SK-N-SH (cell line): ENCODE data around the gene PRR19. TPM values are rescaled to one million over a fixed set of nuclear protein-coding genes. Genes with fewer than 3 reads are reported as not detected.

Source experiments
- CTCF ChIA-PET: fragments of 300-600, 350-600 bp; formaldehyde crosslinking; extraction: SDS; loops from one replicate; lab custom pipeline; 2021; lab: Yijun Ruan, JAX
- POLR2A ChIA-PET: fragments of 350-600 bp; sonication (Branson Sonifier 250); formaldehyde crosslinking; extraction: SDS; loops from one replicate; lab custom pipeline; 2020; ENCODE audit warnings: antibody characterized with exemption, inconsistent platforms; lab: Yijun Ruan, JAX
- DNase-seq: peaks from one replicate; pipeline ENCODE4 v3.0.0; 2012
- H2AFZ ChIP-seq: fragments of 200-600 bp; sonication (generic); 2 replicates; pipeline ENCODE4 v1.8.1; 2016; ENCODE audit warnings: antibody characterized with exemption, mild to moderate bottlenecking, low read depth
- H3F3A ChIP-seq: fragments of 200-600 bp; sonication (generic); replicated peaks from 2 replicates; pipeline ENCODE3; 2016; ENCODE audit warnings: antibody characterized with exemption, mild to moderate bottlenecking; ENCODE audit not compliant: insufficient read depth
- H3K27ac ChIP-seq, 2 experiments: fragments of 200-500 bp in 1 of 2; fragments of 200-600 bp in 1 of 2; sonication (Bioruptor generic) in 1 of 2; sonication (generic), shearing (Covaris generic) in 1 of 2; 2 replicates each; pipeline versions ENCODE4 v1.5.1 to v1.6.1; 2014 to 2016; ENCODE audit warnings: low read depth in 2 of 2, inconsistent platforms in 1 of 2, low read length in 1 of 2, mild to moderate bottlenecking in 1 of 2, mixed read lengths in 1 of 2
- H3K27me3 ChIP-seq: fragments of 200-600 bp; sonication (generic), shearing (Covaris generic); 2 replicates; pipeline ENCODE4 v1.6.1; 2016; ENCODE audit warnings: mixed run types; ENCODE audit not compliant: insufficient read depth
- H3K36me3 ChIP-seq, 2 experiments: fragments of 200-500 bp in 1 of 2; fragments of 200-600 bp in 1 of 2; sonication (Bioruptor generic) in 1 of 2; sonication (generic) in 1 of 2; replicated peaks in 1 of 2; 2 replicates each; pipeline versions ENCODE3 to v1.5.1; 2014 to 2016; ENCODE audit warnings: low read length in 1 of 2, mild to moderate bottlenecking in 1 of 2; ENCODE audit not compliant: insufficient read depth in 2 of 2, control insufficient read depth in 1 of 2
- H3K4me1 ChIP-seq, 2 experiments: fragments of 200-500 bp in 1 of 2; fragments of 200-600 bp in 1 of 2; sonication (Bioruptor generic) in 1 of 2; sonication (generic), shearing (Covaris generic) in 1 of 2; 2 replicates each; pipeline versions ENCODE4 v1.5.1 to v1.6.1; 2014 to 2016; ENCODE audit warnings: low read depth in 1 of 2, low read length in 1 of 2, mixed run types in 1 of 2; ENCODE audit not compliant: insufficient read depth in 2 of 2, control insufficient read depth in 1 of 2
- H3K4me2 ChIP-seq: fragments of 200-600 bp; sonication (generic), shearing (Covaris generic); 2 replicates; pipeline ENCODE4 v1.6.1; 2017; ENCODE audit warnings: mixed run types
- H3K4me3 ChIP-seq, 2 experiments: fragments of 200-500 bp in 1 of 2; fragments of 200-600 bp in 1 of 2; sonication (Bioruptor generic) in 1 of 2; sonication (generic), shearing (Covaris generic) in 1 of 2; 2 replicates each; pipeline versions ENCODE4 v1.5.1 to v1.8.1; 2014 to 2016; ENCODE audit warnings: low read depth in 2 of 2, inconsistent platforms in 1 of 2, low read length in 1 of 2, mild to moderate bottlenecking in 1 of 2, mixed read lengths in 1 of 2, moderate library complexity in 1 of 2
- H3K79me2 ChIP-seq: fragments of 200-600 bp; sonication (generic); 2 replicates; pipeline ENCODE4 v1.8.1; 2017; ENCODE audit warnings: mild to moderate bottlenecking; ENCODE audit not compliant: insufficient read depth
- H3K9ac ChIP-seq: fragments of 200-600 bp; sonication (generic); 2 replicates; pipeline ENCODE4 v1.6.1; 2017; ENCODE audit warnings: mixed run types
- H3K9me2 ChIP-seq: fragments of 200-600 bp; sonication (generic); 2 replicates; pipeline ENCODE4 v1.6.1; 2017; ENCODE audit warnings: mixed run types
- H3K9me3 ChIP-seq: fragments of 200-600 bp; sonication (generic); 2 replicates; pipeline ENCODE4 v1.6.1; 2017; ENCODE audit warnings: mixed run types, mild to moderate bottlenecking, moderate library complexity
- H4K20me1 ChIP-seq: fragments of 200-600 bp; sonication (generic); 2 replicates; pipeline ENCODE4 v1.6.1; 2017; ENCODE audit warnings: mild to moderate bottlenecking, mixed run types; ENCODE audit not compliant: insufficient read depth
- CHD2 ChIP-seq: fragments of 150-350 bp; IDR thresholded peaks from 2 replicates; pipeline ENCODE4 v1.6.1; 2018; ENCODE audit warnings: low read length; ENCODE audit not compliant: partially characterized antibody
- FOSL2 ChIP-seq: IDR thresholded peaks from 2 replicates; pipeline ENCODE4 v1.4.0; 2012; ENCODE audit warnings: low read depth, mild to moderate bottlenecking, moderate library complexity, borderline replicate concordance
- FOXM1 ChIP-seq: IDR thresholded peaks from 2 replicates; pipeline ENCODE4 v1.4.0; 2012; ENCODE audit warnings: low read depth, mild to moderate bottlenecking
- GABPA ChIP-seq: IDR thresholded peaks from 2 replicates; pipeline ENCODE4 v1.4.0; 2012; ENCODE audit warnings: low read depth, mild to moderate bottlenecking
- GATA2 ChIP-seq: sonication (generic); formaldehyde crosslinking; IDR thresholded peaks from 2 replicates; pipeline ENCODE4 v1.5.0; 2020; ENCODE audit warnings: mild to moderate bottlenecking, missing genetic modification reagents
- JUND ChIP-seq: IDR thresholded peaks from 2 replicates; pipeline ENCODE4 v1.4.0; 2012
- MEF2A ChIP-seq: IDR thresholded peaks from 2 replicates; pipeline ENCODE4 v1.4.0; 2012; ENCODE audit warnings: low read depth, borderline replicate concordance
- MXI1 ChIP-seq: IDR thresholded peaks from 2 replicates; pipeline ENCODE4 v1.6.1; 2012; ENCODE audit warnings: mild to moderate bottlenecking, low read depth, low read length, improper control_type of control experiment
- NFIC ChIP-seq: IDR thresholded peaks from 2 replicates; pipeline ENCODE4 v1.4.0; 2012; ENCODE audit warnings: borderline replicate concordance
- NRF1 ChIP-seq: IDR thresholded peaks from 2 replicates; pipeline ENCODE4 v1.6.1; 2012; ENCODE audit warnings: low read depth, mild to moderate bottlenecking, low read length
- POLR2AphosphoS5 ChIP-seq: IDR thresholded peaks from 2 replicates; pipeline ENCODE4 v1.6.1; 2012; ENCODE audit warnings: low read depth, low read length
- RAD21 ChIP-seq: IDR thresholded peaks from 2 replicates; pipeline ENCODE4 v1.6.1; 2012; ENCODE audit warnings: mild to moderate bottlenecking, low read length
- RCOR1 ChIP-seq: fragments of 150-350 bp; IDR thresholded peaks from 2 replicates; pipeline ENCODE4 v1.6.1; 2017; ENCODE audit warnings: antibody characterized with exemption, low read length
- SIN3A ChIP-seq: IDR thresholded peaks from 2 replicates; pipeline ENCODE4 v1.6.1; 2012; ENCODE audit warnings: low read depth, mild to moderate bottlenecking, low read length, moderate library complexity, borderline replicate concordance
- TEAD4 ChIP-seq: IDR thresholded peaks from 2 replicates; pipeline ENCODE4 v1.4.0; 2012; ENCODE audit warnings: mild to moderate bottlenecking, borderline replicate concordance; ENCODE audit not compliant: insufficient read depth
- WGBS: methylation state at CpG from one replicate; pipeline ENCODE4 v1.1.6; 2017; ENCODE audit warnings: low lambda C conversion rate; 5-methylcytosine and 5-hydroxymethylcytosine counted together
- polyA plus RNA-seq, 3 experiments: library from polyadenylated mRNA; depleted of rRNA; stranded (reverse); fragments of >200 nt; gene quantifications; 2 replicates each; pipeline ENCODE4 v1.2.3, GENCODE V29; 2012
- TF ChIP-seq, protein P1 (sequence below): IDR thresholded peaks from 2 replicates; pipeline ENCODE4 v1.6.1; 2012; ENCODE audit warnings: mild to moderate bottlenecking, low read depth, low read length, moderate library complexity
- TF ChIP-seq, protein P2 (sequence below): IDR thresholded peaks from 2 replicates; pipeline ENCODE4 v1.4.0; 2012; ENCODE audit warnings: low read depth
- TF ChIP-seq, protein P3 (sequence below): IDR thresholded peaks from 2 replicates; pipeline ENCODE4 v1.4.0; 2012; ENCODE audit warnings: low read depth, borderline replicate concordance
- TF ChIP-seq, protein P4 (sequence below): fragments of 150-350 bp; IDR thresholded peaks from 2 replicates; pipeline ENCODE4 v1.6.1; 2016; ENCODE audit warnings: mild to moderate bottlenecking, low read depth, low read length

The PRR19 gene
- polyA plus RNA-seq, 1 of the 3 experiments (the other 2 are of a cell fraction): 1.3 TPM

DNA sequence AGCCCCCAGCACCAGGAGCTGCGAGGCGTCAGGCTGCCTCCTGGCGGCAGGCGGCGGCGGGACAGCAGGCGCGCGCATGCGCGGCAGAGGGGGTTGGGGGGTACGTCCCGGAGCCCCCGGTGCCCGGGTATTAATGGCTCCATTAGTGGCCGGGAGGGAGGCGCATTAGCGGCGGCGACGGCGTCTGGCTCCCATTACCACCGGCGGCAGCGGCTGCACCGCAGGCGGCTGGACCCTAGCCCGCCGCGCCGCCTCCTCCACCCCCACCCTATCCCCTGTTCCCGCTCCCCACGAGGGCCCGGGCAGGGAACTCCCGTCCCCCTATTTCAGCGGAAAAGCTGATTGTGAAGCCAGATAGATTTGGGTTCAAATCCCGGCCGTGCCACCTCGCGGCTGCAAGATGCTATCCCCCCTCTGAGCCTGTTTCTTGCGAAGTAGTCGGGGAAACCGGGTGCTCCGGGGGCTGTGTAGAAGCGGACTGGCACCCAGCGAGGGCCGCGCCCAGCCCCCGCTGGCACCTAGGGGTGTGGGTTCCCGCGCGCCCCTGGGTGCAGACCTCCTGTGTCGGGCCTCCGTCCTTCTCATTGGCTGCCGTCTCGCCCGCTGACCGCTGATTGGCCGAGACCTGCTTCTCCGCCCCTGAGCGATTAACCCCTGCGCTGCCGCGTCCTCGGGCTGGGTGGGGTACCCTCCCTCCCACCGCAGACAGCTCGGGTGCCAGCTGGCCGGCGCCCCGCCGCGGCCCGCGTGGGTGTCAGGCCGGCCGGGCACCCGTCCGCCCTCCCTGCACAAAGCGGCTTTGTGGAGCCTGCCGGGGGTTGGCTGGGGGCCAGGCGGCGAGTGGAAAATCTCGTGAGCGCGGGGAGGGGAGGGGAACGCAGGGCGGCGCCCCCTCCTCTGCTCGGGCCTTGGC, 21.8 kb upstream of the PRR19 start (continued):
- TF ChIP-seq, protein P1, sequence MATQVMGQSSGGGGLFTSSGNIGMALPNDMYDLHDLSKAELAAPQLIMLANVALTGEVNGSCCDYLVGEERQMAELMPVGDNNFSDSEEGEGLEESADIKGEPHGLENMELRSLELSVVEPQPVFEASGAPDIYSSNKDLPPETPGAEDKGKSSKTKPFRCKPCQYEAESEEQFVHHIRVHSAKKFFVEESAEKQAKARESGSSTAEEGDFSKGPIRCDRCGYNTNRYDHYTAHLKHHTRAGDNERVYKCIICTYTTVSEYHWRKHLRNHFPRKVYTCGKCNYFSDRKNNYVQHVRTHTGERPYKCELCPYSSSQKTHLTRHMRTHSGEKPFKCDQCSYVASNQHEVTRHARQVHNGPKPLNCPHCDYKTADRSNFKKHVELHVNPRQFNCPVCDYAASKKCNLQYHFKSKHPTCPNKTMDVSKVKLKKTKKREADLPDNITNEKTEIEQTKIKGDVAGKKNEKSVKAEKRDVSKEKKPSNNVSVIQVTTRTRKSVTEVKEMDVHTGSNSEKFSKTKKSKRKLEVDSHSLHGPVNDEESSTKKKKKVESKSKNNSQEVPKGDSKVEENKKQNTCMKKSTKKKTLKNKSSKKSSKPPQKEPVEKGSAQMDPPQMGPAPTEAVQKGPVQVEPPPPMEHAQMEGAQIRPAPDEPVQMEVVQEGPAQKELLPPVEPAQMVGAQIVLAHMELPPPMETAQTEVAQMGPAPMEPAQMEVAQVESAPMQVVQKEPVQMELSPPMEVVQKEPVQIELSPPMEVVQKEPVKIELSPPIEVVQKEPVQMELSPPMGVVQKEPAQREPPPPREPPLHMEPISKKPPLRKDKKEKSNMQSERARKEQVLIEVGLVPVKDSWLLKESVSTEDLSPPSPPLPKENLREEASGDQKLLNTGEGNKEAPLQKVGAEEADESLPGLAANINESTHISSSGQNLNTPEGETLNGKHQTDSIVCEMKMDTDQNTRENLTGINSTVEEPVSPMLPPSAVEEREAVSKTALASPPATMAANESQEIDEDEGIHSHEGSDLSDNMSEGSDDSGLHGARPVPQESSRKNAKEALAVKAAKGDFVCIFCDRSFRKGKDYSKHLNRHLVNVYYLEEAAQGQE: no peak
- TF ChIP-seq MXI1 (peak; percentile 27), SIN3A (peak; percentile 46; the same call in 1 of the 2 replicates), CHD2 (peak; percentile 37), TEAD4 (no peak), NFIC (peak; percentile 81), GATA2 (0 out of 2 replicates have a peak, but pooled peaks have one; percentile 31)
- TF ChIP-seq, protein P2, sequence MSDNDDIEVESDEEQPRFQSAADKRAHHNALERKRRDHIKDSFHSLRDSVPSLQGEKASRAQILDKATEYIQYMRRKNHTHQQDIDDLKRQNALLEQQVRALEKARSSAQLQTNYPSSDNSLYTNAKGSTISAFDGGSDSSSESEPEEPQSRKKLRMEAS: peak; percentile 16; the same call in 1 of the 2 replicates

DNA sequence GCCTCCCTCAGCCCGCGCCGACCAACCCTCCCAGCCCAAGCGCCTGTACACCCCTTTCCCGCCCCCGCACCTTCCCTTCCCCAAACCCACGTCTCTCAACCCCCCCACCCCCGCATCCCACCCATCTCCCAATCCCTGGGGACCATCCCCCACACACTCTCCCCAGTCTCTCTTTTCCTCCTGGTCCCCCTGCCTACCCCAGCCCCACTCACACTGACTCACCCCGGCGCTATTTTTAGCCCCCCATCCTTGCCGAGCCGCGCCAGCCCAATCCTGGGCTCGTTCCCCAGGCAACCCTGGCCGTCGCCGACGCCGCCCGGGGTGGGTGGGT, 21.2 kb upstream of the PRR19 start:
- peak overlapping the region; percentile 93 to 96 for H3K27ac ChIP-seq
- peak overlapping the region; percentile 83 for H3K9ac ChIP-seq
- WGBS: 1% methylated on average over 16 of the region's 20 CpGs
- ChIA-PET CTCF (interaction anchor here (0.9 to 7.1 kb wide), 9 partner anchors 11 to 282 kb away, joined by 3 to 205 read pairs (median 5); partner anchors contain the start of gene GSK3A), POLR2A (interaction anchor here (0.7 to 4.2 kb wide), 3 partner anchors 23 to 37 kb away, joined by 7 to 35 read pairs (median 28); partner anchors contain the start of gene GSK3A)
- TF ChIP-seq JUND (0 out of 2 replicates have a peak, but pooled peaks have one; percentile 41), NRF1 (no peak), RAD21 (no peak), FOSL2 (peak; percentile 48; the same call in 1 of the 2 replicates), GABPA (no peak), RCOR1 (no peak), FOXM1 (no peak), MEF2A (peak; percentile 87; the same call in 1 of the 2 replicates), GATA2 (no peak), MXI1 (no peak), TEAD4 (no peak), POLR2AphosphoS5 (no peak)
- TF ChIP-seq, protein P3, sequence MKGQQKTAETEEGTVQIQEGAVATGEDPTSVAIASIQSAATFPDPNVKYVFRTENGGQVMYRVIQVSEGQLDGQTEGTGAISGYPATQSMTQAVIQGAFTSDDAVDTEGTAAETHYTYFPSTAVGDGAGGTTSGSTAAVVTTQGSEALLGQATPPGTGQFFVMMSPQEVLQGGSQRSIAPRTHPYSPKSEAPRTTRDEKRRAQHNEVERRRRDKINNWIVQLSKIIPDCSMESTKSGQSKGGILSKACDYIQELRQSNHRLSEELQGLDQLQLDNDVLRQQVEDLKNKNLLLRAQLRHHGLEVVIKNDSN: no peak
- TF ChIP-seq, protein P4, sequence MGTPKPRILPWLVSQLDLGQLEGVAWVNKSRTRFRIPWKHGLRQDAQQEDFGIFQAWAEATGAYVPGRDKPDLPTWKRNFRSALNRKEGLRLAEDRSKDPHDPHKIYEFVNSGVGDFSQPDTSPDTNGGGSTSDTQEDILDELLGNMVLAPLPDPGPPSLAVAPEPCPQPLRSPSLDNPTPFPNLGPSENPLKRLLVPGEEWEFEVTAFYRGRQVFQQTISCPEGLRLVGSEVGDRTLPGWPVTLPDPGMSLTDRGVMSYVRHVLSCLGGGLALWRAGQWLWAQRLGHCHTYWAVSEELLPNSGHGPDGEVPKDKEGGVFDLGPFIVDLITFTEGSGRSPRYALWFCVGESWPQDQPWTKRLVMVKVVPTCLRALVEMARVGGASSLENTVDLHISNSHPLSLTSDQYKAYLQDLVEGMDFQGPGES: no peak
- H3K4me1 ChIP-seq: peaks cover 52 to 73% of the 10 kb centered on the region in 2 experiments
- DNase-seq: peak; percentile 58
- no peaks in the 10 kb centered on the region for H3K27me3 ChIP-seq
- no peak overlapping the region for H2AFZ ChIP-seq
- H3K9me3 ChIP-seq: no peaks in the 10 kb centered on the region
- peaks cover 64% of the 10 kb centered on the region for H3K79me2 ChIP-seq
- H4K20me1 ChIP-seq: peaks cover 12% of the 10 kb centered on the region; the same call in 1 of the 2 replicates
- H3K36me3 ChIP-seq: peaks cover 3 to 5% of the 10 kb centered on the region in 2 experiments
- H3K9me2 ChIP-seq: no peaks in the 10 kb centered on the region
- H3F3A ChIP-seq: peaks cover 52% of the 10 kb centered on the region
- H3K4me2 ChIP-seq: peak overlapping the region; percentile 97
- H3K4me3 ChIP-seq: peak overlapping the region; percentile 69 to 80
